Ovary (tissue), 9 donors: Measurements from ENCODE around the gene ZNF174. TPM values are rescaled to one million over a fixed set of nuclear protein-coding genes. Genes with fewer than 3 reads are reported as not detected.

Experiments
- DNase-seq, 5 donors: peaks; one replicate each; pipeline ENCODE4 v3.0.0-alpha.2; 2019 to 2020
- H3K27ac ChIP-seq, 2 donors: fragments of 200-600 bp; one replicate each; pipeline versions ENCODE4 v1.5.1 to v1.8.0; 2019 to 2022
- H3K27me3 ChIP-seq: fragments of 200-600 bp; one replicate; pipeline ENCODE4 v1.8.0; 2022
- H3K36me3 ChIP-seq: fragments of 200-600 bp; sonication (generic); one replicate; pipeline ENCODE4 v1.5.1; 2019
- H3K4me1 ChIP-seq: one replicate; pipeline ENCODE4 v1.8.1; 2013; ENCODE audit warnings: mild to moderate bottlenecking, moderate library complexity; ENCODE audit not compliant: insufficient read depth
- H3K4me3 ChIP-seq: fragments of 200-600 bp; sonication (generic); one replicate; pipeline ENCODE4 v1.5.1; 2017
- H3K9me3 ChIP-seq, 2 donors: fragments of 200-600 bp in 1 of 2; sonication (generic) in 1 of 2; one replicate each; pipeline versions ENCODE4 v1.5.1 to v1.8.1; 2013 to 2019; ENCODE audit warnings: mild to moderate bottlenecking in 1 of 2, moderate library complexity in 1 of 2
- EP300 ChIP-seq: sonication (generic); formaldehyde crosslinking; IDR thresholded peaks from one replicate; pipeline ENCODE4 v1.6.1; 2017; ENCODE audit warnings: antibody characterized with exemption
- POLR2A ChIP-seq: fragments of 450-650 bp; IDR thresholded peaks from one replicate; pipeline ENCODE4 v1.6.1; 2017; ENCODE audit warnings: antibody characterized with exemption, mild to moderate bottlenecking, moderate library complexity
- WGBS, 3 donors: extraction: QIAGEN DNeasy Blood & Tissue Kit in 1 of 3; methylation state at CpG; one replicate each; pipeline versions ENCODE4 v1.1.5 to v1.1.7; 2013 to 2017; 5-methylcytosine and 5-hydroxymethylcytosine counted together
- intact Hi-C, 4 donors: fragments of 100-400 bp; cut with DNase I; formaldehyde crosslinking; loops; one replicate each; pipeline versions ENCODE4 v1.11.0 to v1.15.1; 2022 to 2023
- polyA plus RNA-seq, 2 donors: library from polyadenylated mRNA; stranded (reverse); fragments of 200-250 nt in 1 of 2; fragments of 350-450 nt in 1 of 2; fragmentation: Illumina TruSeq in 1 of 2; extraction: RNeasy Lipid Tissue Mini Kit (QIAGEN cat#74804) in 1 of 2; gene quantifications; one replicate each; pipeline ENCODE4 v1.2.3, GENCODE V29; 2013 to 2014
- total RNA-seq, 7 donors: library from RNA; depleted of rRNA in 2 of 7; stranded (reverse); fragments of >200 nt in 2 of 7; fragmentation: NEBNext Ultra II Directional in 3 of 7; extraction: Animal tissue kit (Norgen Biotek cat#: 25700) in 3 of 7; gene quantifications; one replicate each; pipeline versions ENCODE4 v1.1.0 to v1.2.4, GENCODE V29; 2016 to 2023
- TF ChIP-seq, protein P1 (sequence below), 3 donors: fragments of 450-650 bp in 2 of 3; fragments of 200-600 bp in 1 of 3; IDR thresholded peaks; one replicate each; pipeline versions ENCODE4 v1.5.1 to v1.8.0; 2016 to 2022; ENCODE audit warnings: antibody characterized with exemption in 3 of 3, mild to moderate bottlenecking in 1 of 3
- donor health status: DM: no; HTN: no; CAD: no; lungs with moderate emphysema.
- donor health status: DM: no; HTN: no; CAD: no.
- donor health status: Bipolar disorder and iron deficiency.
- donor health status: DM: yes; HTN: yes; CAD: no.
- donor health status: DM: no; HTN: no; CAD: no.
- donor health status: DM: yes; HTN: yes; CAD: no.

The ZNF174 gene
- total and polyA plus RNA-seq, 9 donors = 10.5 to 22.2 (median 15.1) TPM

- Histone ChIP-seq H3K27me3 (no peaks in the 10 kb centered on the region), H3K9me3 (peaks cover 2 to 39% of the 10 kb centered on the region in 2 donors), H3K4me3 (no peak overlapping the region), H3K36me3 (no peaks in the 10 kb centered on the region), H3K4me1 (no peaks in the 10 kb centered on the region), H3K27ac (no peak overlapping the region)
- 25 to 49% (median 47%) methylated on average over 28 to 29 of the region's 29 CpGs for WGBS, 3 donors
- intact Hi-C loops = no loop called here
- TF ChIP-seq, protein P1, sequence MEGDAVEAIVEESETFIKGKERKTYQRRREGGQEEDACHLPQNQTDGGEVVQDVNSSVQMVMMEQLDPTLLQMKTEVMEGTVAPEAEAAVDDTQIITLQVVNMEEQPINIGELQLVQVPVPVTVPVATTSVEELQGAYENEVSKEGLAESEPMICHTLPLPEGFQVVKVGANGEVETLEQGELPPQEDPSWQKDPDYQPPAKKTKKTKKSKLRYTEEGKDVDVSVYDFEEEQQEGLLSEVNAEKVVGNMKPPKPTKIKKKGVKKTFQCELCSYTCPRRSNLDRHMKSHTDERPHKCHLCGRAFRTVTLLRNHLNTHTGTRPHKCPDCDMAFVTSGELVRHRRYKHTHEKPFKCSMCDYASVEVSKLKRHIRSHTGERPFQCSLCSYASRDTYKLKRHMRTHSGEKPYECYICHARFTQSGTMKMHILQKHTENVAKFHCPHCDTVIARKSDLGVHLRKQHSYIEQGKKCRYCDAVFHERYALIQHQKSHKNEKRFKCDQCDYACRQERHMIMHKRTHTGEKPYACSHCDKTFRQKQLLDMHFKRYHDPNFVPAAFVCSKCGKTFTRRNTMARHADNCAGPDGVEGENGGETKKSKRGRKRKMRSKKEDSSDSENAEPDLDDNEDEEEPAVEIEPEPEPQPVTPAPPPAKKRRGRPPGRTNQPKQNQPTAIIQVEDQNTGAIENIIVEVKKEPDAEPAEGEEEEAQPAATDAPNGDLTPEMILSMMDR (IDR thresholded peaks at IDR 0.05) = no peak
- TF ChIP-seq EP300 (no peak), POLR2A (no peak)
- DNase-seq = no peak
These were observed 12.8 kb downstream of the ZNF174 start for GRCh38 chr16:3413730-3414379.

- 56 to 79% (median 75%) methylated on average over 26 of the region's 26 CpGs for WGBS, 3 donors
- Histone ChIP-seq H3K36me3 (no peaks in the 10 kb centered on the region), H3K27me3 (no peaks in the 10 kb centered on the region), H3K27ac (no peak overlapping the region), H3K4me3 (no peak overlapping the region), H3K9me3 (peaks cover 0 to 3% of the 10 kb centered on the region in 2 donors), H3K4me1 (no peaks in the 10 kb centered on the region)
- DNase-seq = peak; percentile 46 to 74 (median 55)
- intact Hi-C loops = no loop called here
- TF ChIP-seq, protein P1 (IDR thresholded peaks at IDR 0.05) = no peak
- TF ChIP-seq EP300 (no peak), POLR2A (no peak)
These were observed 30.8 kb downstream of the ZNF174 start for GRCh38 chr16:3431779-3432219.

DNA sequence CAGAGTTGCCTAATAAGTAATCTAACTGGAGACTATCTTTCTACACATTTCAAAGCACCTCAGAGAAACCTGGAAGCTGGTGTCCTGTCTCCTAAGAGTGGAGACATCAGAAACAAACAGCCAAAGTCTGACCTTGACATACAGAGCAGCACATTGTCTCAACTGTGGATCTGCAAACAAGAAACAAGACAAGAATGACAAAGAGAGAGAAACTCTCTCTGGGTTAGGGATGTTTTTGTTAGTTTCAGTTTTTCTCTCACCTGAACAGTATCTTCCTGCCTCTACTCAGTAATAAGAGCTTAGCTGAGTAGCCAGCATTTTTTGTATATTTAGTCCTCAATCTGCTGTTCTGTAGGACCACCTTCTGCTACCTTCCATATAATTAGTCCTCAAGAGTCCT is 33.4 kb downstream of the ZNF174 start:
- Histone ChIP-seq H3K4me3 (no peak overlapping the region), H3K9me3 (peaks cover 0 to 3% of the 10 kb centered on the region in 2 donors), H3K4me1 (no peaks in the 10 kb centered on the region), H3K36me3 (no peaks in the 10 kb centered on the region), H3K27ac (no peak overlapping the region), H3K27me3 (no peaks in the 10 kb centered on the region)
- TF ChIP-seq EP300 (no peak), POLR2A (no peak)
- TF ChIP-seq, protein P1 (IDR thresholded peaks at IDR 0.05) = no peak
- intact Hi-C loops = no loop called here
- no peak for DNase-seq

DNA sequence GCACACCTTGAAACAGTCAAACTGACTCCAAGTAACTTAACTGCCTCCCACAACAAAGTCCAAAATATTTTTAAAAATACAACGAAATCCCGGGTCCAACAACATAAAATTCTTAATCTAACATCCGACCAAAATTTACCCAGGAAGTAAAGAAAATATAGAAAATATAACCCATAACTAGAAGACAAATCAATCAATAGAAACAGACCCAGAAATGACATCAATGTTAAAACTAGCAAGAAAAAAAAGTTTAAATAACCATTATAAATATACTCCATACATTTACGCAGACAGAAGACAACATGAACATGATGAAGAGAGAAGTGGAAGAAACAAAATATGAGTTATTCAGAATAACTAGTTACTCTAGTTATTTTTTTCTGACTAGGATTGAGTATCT is 38.6 kb downstream of the ZNF174 start:
- no peaks in the 10 kb centered on the region for H3K36me3 ChIP-seq
- no peak for DNase-seq
- TF ChIP-seq EP300 (no peak), POLR2A (no peak)
- TF ChIP-seq, protein P1 (IDR thresholded peaks at IDR 0.05) = no peak
- H3K4me1 ChIP-seq = peaks cover 4% of the 10 kb centered on the region
- no peaks in the 10 kb centered on the region for H3K27me3 ChIP-seq
- WGBS, 3 donors = 82 to 93% (median 88%) methylated on average over 4 of the region's 4 CpGs
- intact Hi-C loops = loop anchor here in 1 of 4 donors (5.0 kb wide), 1 partner anchor 42 kb away; no protein-coding TSS in a partner anchor
- no peak overlapping the region for H3K4me3 ChIP-seq
- no peak overlapping the region for H3K27ac ChIP-seq
- no peaks in the 10 kb centered on the region for H3K9me3 ChIP-seq
